GM19043 (cell line): ENCODE results near the gene SLC16A13.
"Not testable (repeated sequence)": the region's sequence is repeated elsewhere in the genome, so short reads cannot be mapped to it uniquely, and the experiment has no call there.

Source experiments
- ATAC-seq: cut with Tn5 transposase; IDR thresholded peaks from one replicate; pipeline ENCODE4 v1.9.1; 2021; ENCODE audit warnings: low read depth; ENCODE audit not compliant: unreplicated experiment

Gene SLC16A13

GRCh38 chr17:7026471-7027115 is 9.2 kb upstream of the SLC16A13 start:
- no peak for ATAC-seq

GRCh38 chr17:7027335-7027734 is 8.5 kb upstream of the SLC16A13 start:
- no peak for ATAC-seq

- no peak for ATAC-seq
Measured at GRCh38 chr17:7029096-7029495, 6.7 kb upstream of the SLC16A13 start.

GRCh38 chr17:7029659-7030058 is 6.2 kb upstream of the SLC16A13 start:
- no peak for ATAC-seq

GRCh38 chr17:7034955-7035590 is 742 bp upstream of the SLC16A13 start:
- peak; percentile 16 for ATAC-seq

GRCh38 chr17:7038025-7038862 is 2.4 kb downstream of the SLC16A13 start:
- no peak for ATAC-seq

- no peak for ATAC-seq
Measured at GRCh38 chr17:7039832-7040231, 4.0 kb downstream of the SLC16A13 start.

GRCh38 chr17:7041607-7042500 is 6.0 kb downstream of the SLC16A13 start:
- ATAC-seq = no peak

GRCh38 chr17:7042501-7043181 is 6.8 kb downstream of the SLC16A13 start:
- no peak for ATAC-seq

- ATAC-seq = no peak
Measured at GRCh38 chr17:7043182-7043496, 7.3 kb downstream of the SLC16A13 start.

- no peak for ATAC-seq
Measured at GRCh38 chr17:7043497-7044198, 7.8 kb downstream of the SLC16A13 start, which contains the start of gene SLC16A11. Gene SLC16A11, minus strand, starts transcription at chr17:7044092. Its CDS starts 579 bp downstream, at chr17:7043513.

GRCh38 chr17:7045492-7046126 is 9.8 kb downstream of the SLC16A13 start:
- no peak for ATAC-seq

- ATAC-seq = no peak
Measured at GRCh38 chr17:7046127-7046724, 10.4 kb downstream of the SLC16A13 start.

GRCh38 chr17:7046725-7047397 is 11.0 kb downstream of the SLC16A13 start:
- ATAC-seq = not testable (repeated sequence)

GRCh38 chr17:7047566-7047965 is 11.8 kb downstream of the SLC16A13 start:
- no peak for ATAC-seq

- ATAC-seq = no peak
Measured at GRCh38 chr17:7048968-7049367, 13.2 kb downstream of the SLC16A13 start.

GRCh38 chr17:7050583-7050982 is 14.8 kb downstream of the SLC16A13 start:
- ATAC-seq = not testable (repeated sequence)

- no peak for ATAC-seq
Measured at GRCh38 chr17:7056386-7056785, 20.6 kb downstream of the SLC16A13 start.
